GM12875 (cell line): Measurements from ENCODE around the gene SLC22A4.

Experiments
- H3K4me3 ChIP-seq: one replicate; pipeline ENCODE4 v1.5.1; 2011; ENCODE audit warnings: low read depth, low read length, control low read depth
- CTCF ChIP-seq: IDR thresholded peaks from 2 replicates; pipeline ENCODE4 v1.5.1; 2011; ENCODE audit warnings: low read depth, mild to moderate bottlenecking, control low read depth, inconsistent platforms, low read length, moderate library complexity, borderline replicate concordance; ENCODE audit not compliant: insufficient read depth

The SLC22A4 gene

GRCh38 chr5:132389585-132390286 is 95.5 kb downstream of the SLC22A4 start:
- TF ChIP-seq CTCF, result no peak

GRCh38 chr5:132391247-132391646 is 97.1 kb downstream of the SLC22A4 start:
- no peak for TF ChIP-seq CTCF
- no peak overlapping the region for H3K4me3 ChIP-seq

More at GRCh38 chr5:132389585-132390286, 95.5 kb downstream of the SLC22A4 start:
- H3K4me3 ChIP-seq, result no peak overlapping the region

GRCh38 chr5:132391870-132392269 is 97.7 kb downstream of the SLC22A4 start:
- no peak overlapping the region for H3K4me3 ChIP-seq
- no peak for TF ChIP-seq CTCF

GRCh38 chr5:132392411-132392810 is 98.2 kb downstream of the SLC22A4 start:
- no peak for TF ChIP-seq CTCF
- no peak overlapping the region for H3K4me3 ChIP-seq

- no peak for TF ChIP-seq CTCF
- no peak overlapping the region for H3K4me3 ChIP-seq
These were observed 99.0 kb downstream of the SLC22A4 start for GRCh38 chr5:132392978-132393825.
